Psoas muscle (tissue), 8 donors: ENCODE measurements around the gene AIMP1. TPM values are rescaled to one million over a fixed set of nuclear protein-coding genes. Genes with fewer than 3 reads are reported as not detected.

Experiments
- ATAC-seq, 4 donors: fragments of 200-7000 bp; cut with Tn5 transposase; one replicate each; pipeline ENCODE4 v1.9.1; 2020; ENCODE audit warnings: moderate library complexity in 3 of 4, mild to moderate bottlenecking in 2 of 4
- DNase-seq, 2 donors: peaks; one replicate each; pipeline ENCODE4 v3.0.0-alpha.2; 2020
- H3K27ac ChIP-seq: fragments of 200-600 bp; one replicate; pipeline ENCODE4 v1.8.0; 2022
- H3K27me3 ChIP-seq, 3 donors: fragments of 200-600 bp in 1 of 3; one replicate each; pipeline versions ENCODE4 v1.6.1 to v1.8.0; 2013 to 2022; ENCODE audit warnings: low read length in 2 of 3, mild to moderate bottlenecking in 2 of 3, moderate library complexity in 1 of 3; ENCODE audit not compliant: insufficient read depth in 3 of 3
- H3K36me3 ChIP-seq, 2 donors: fragments of 200-600 bp in 1 of 2; one replicate each; pipeline versions ENCODE4 v1.6.1 to v1.8.0; 2013 to 2022; ENCODE audit warnings: low read depth in 1 of 2, mild to moderate bottlenecking in 1 of 2, moderate library complexity in 1 of 2; ENCODE audit not compliant: insufficient read depth in 1 of 2
- H3K4me1 ChIP-seq: fragments of 200-600 bp; one replicate; pipeline ENCODE4 v1.8.0; 2022
- H3K4me3 ChIP-seq: fragments of 200-600 bp; one replicate; pipeline ENCODE4 v1.8.0; 2022; ENCODE audit warnings: mild to moderate bottlenecking
- H3K9me3 ChIP-seq: fragments of 200-600 bp; one replicate; pipeline ENCODE4 v1.8.0; 2022
- CTCF ChIP-seq: fragments of 200-600 bp; IDR thresholded peaks from one replicate; pipeline ENCODE4 v1.8.0; 2022; ENCODE audit warnings: antibody characterized with exemption
- WGBS, 3 donors: extraction: QIAGEN DNeasy Blood & Tissue Kit; methylation state at CpG; one replicate each; pipeline versions ENCODE4 v1.1.6 to v1.1.7; 2013; 5-methylcytosine and 5-hydroxymethylcytosine counted together
- intact Hi-C, 2 donors: fragments of 100-400 bp; cut with DNase I; formaldehyde crosslinking; loops; one replicate each; pipeline versions ENCODE4 v1.11.0 to v1.14.2; 2022
- polyA plus RNA-seq, 3 donors: library from polyadenylated mRNA; stranded (reverse); fragments of 200-250 nt; gene quantifications; one replicate each; pipeline ENCODE4 v1.2.3, GENCODE V29; 2013
- total RNA-seq, 4 donors: library from RNA; stranded (reverse); fragmentation: NEBNext Ultra II Directional in 2 of 4; extraction: Animal tissue kit (Norgen Biotek cat#: 25700) in 2 of 4; gene quantifications; one replicate each; pipeline versions ENCODE4 v1.2.1 to v1.2.4, GENCODE V29; 2021 to 2023
- donor health status: healthy with polysubstance abuse.
- donor health status: DM: no; HTN: no; CAD: no; lungs with moderate emphysema.
- donor health status: Bipolar disorder and iron deficiency.
- donor health status: healthy.
- donor health status: DM: yes; HTN: yes; CAD: no.
- donor health status: DM: no; HTN: no; CAD: no.
- donor health status: DM: no; HTN: no; CAD: no.
- donor health status: DM: yes; HTN: yes; CAD: no.

AIMP1 gene
- total and polyA plus RNA-seq, 7 donors = 26.0 to 65.5 (median 36.0) TPM

GRCh38 chr4:106364282-106364681, 47.9 kb downstream of the AIMP1 start:
- no peak for TF ChIP-seq CTCF
- Histone ChIP-seq H3K36me3 (no peaks in the 10 kb centered on the region), H3K4me3 (no peak overlapping the region), H3K4me1 (peaks cover 9% of the 10 kb centered on the region), H3K9me3 (no peaks in the 10 kb centered on the region), H3K27me3 (no peaks in the 10 kb centered on the region), H3K27ac (no peak overlapping the region)
- 82 to 100% (median 91%) methylated on average over 1 of the region's 1 CpG for whole genome bisulfite sequencing, 3 donors
- intact Hi-C loops = loop anchor here in 1 of 2 donors (10.0 kb wide), 1 partner anchor 531 kb away; no protein-coding TSS in a partner anchor
- DNase-seq = no peak
- no peak for ATAC-seq

GRCh38 chr4:106365613-106366012, 49.3 kb downstream of the AIMP1 start:
- DNase-seq = no peak
- intact Hi-C loops = loop anchor here in 1 of 2 donors (10.0 kb wide), 1 partner anchor 529 kb away; no protein-coding TSS in a partner anchor

GRCh38 chr4:106366026-106366425, 49.7 kb downstream of the AIMP1 start:
- H3K9me3 ChIP-seq = no peaks in the 10 kb centered on the region
- intact Hi-C loops = loop anchor here in 1 of 2 donors (10.0 kb wide), 1 partner anchor 529 kb away; no protein-coding TSS in a partner anchor
- DNase-seq = no peak
- TF ChIP-seq CTCF = no peak
- no peak overlapping the region for H3K27ac ChIP-seq
- peaks cover 9% of the 10 kb centered on the region for H3K4me1 ChIP-seq
- no peak overlapping the region for H3K4me3 ChIP-seq
- no peak for ATAC-seq
- no peaks in the 10 kb centered on the region for H3K36me3 ChIP-seq
- no peaks in the 10 kb centered on the region for H3K27me3 ChIP-seq

More at GRCh38 chr4:106365613-106366012, 49.3 kb downstream of the AIMP1 start:
- no peaks in the 10 kb centered on the region for H3K9me3 ChIP-seq
- H3K4me1 ChIP-seq = peaks cover 9% of the 10 kb centered on the region
- peak; percentile 87 to 99 (median 98) for ATAC-seq
- H3K27me3 ChIP-seq = no peaks in the 10 kb centered on the region
- TF ChIP-seq CTCF = no peak
- 63 to 71% (median 70%) methylated on average over 1 of the region's 1 CpG for WGBS, 3 donors
- no peak overlapping the region for H3K4me3 ChIP-seq
- H3K27ac ChIP-seq = no peak overlapping the region
- no peaks in the 10 kb centered on the region for H3K36me3 ChIP-seq

GRCh38 chr4:106367072-106367471, 50.7 kb downstream of the AIMP1 start:
- no peaks in the 10 kb centered on the region for H3K9me3 ChIP-seq
- no peak for TF ChIP-seq CTCF
- H3K36me3 ChIP-seq = no peaks in the 10 kb centered on the region
- WGBS, 3 donors = 92 to 94% (median 92%) methylated on average over 5 of the region's 5 CpGs
- DNase-seq = no peak
- no peak overlapping the region for H3K27ac ChIP-seq
- intact Hi-C loops = loop anchor here in 1 of 2 donors (10.0 kb wide), 1 partner anchor 528 kb away; no protein-coding TSS in a partner anchor
- peaks cover 9% of the 10 kb centered on the region for H3K4me1 ChIP-seq
- no peaks in the 10 kb centered on the region for H3K27me3 ChIP-seq
- no peak overlapping the region for H3K4me3 ChIP-seq
- no peak for ATAC-seq

GRCh38 chr4:106368678-106369077, 52.3 kb downstream of the AIMP1 start, which contains the start of gene GIMD1:
Gene GIMD1, minus strand, starts transcription at chr4:106368778. Its CDS starts 1,343 bp downstream, at chr4:106367435.
- intact Hi-C loops = loop anchor here in 1 of 2 donors (10.0 kb wide), 1 partner anchor 526 kb away; no protein-coding TSS in a partner anchor
- Histone ChIP-seq H3K4me1 (peaks cover 9% of the 10 kb centered on the region), H3K9me3 (no peaks in the 10 kb centered on the region), H3K4me3 (no peak within 1 kb of the TSS), H3K27ac (no peak within 1 kb of the TSS), H3K27me3 (no peaks in the 10 kb centered on the region), H3K36me3 (no peaks in the 10 kb centered on the region)
- no peak for ATAC-seq
- no peak for TF ChIP-seq CTCF
- WGBS, 3 donors = 85 to 92% (median 89%) methylated on average over 5 of the region's 5 CpGs
- no peak for DNase-seq
